Vagina (tissue), 2 donors: ENCODE measurements around the gene IFNGR1. TPM values are rescaled to one million over a fixed set of nuclear protein-coding genes. Genes with fewer than 3 reads are reported as not detected.

Experiments used
- DNase-seq, 2 donors: peaks; one replicate each; pipeline ENCODE4 v3.0.0-alpha.2; 2017; ENCODE audit errors: extremely low spot score in 2 of 2
- H3K27ac ChIP-seq: fragments of 200-600 bp; sonication (generic); one replicate; pipeline ENCODE4 v1.5.1; 2019
- H3K27me3 ChIP-seq: fragments of 200-600 bp; sonication (generic); one replicate; pipeline ENCODE4 v1.5.1; 2019
- H3K36me3 ChIP-seq, 2 donors: fragments of 200-600 bp; sonication (generic); one replicate each; pipeline ENCODE4 v1.5.1; 2017 to 2019
- H3K4me1 ChIP-seq: fragments of 200-600 bp; sonication (generic); one replicate; pipeline ENCODE4 v1.5.1; 2019
- H3K4me3 ChIP-seq, 2 donors: fragments of 200-600 bp; sonication (generic); 1 replicate in 1 of 2; 2 replicates in 1 of 2; pipeline ENCODE4 v1.5.1; 2016 to 2019
- H3K9me3 ChIP-seq: fragments of 200-600 bp; sonication (generic); one replicate; pipeline ENCODE4 v1.5.1; 2019
- POLR2A ChIP-seq, 2 donors: fragments of 450-650 bp; IDR thresholded peaks; one replicate each; pipeline ENCODE4 v1.6.1; 2017; ENCODE audit warnings: antibody characterized with exemption in 2 of 2, mild to moderate bottlenecking in 2 of 2, moderate library complexity in 2 of 2
- POLR2AphosphoS5 ChIP-seq, 2 donors: sonication (generic); formaldehyde crosslinking; IDR thresholded peaks; one replicate each; pipeline ENCODE4 v1.9.0; 2017; ENCODE audit warnings: antibody characterized with exemption in 2 of 2, mild to moderate bottlenecking in 2 of 2, low read depth in 1 of 2; ENCODE audit not compliant: insufficient read depth in 1 of 2
- intact Hi-C: fragments of 100-400 bp; cut with DNase I; formaldehyde crosslinking; loops from one replicate; pipeline ENCODE4 v1.15.1; 2023
- total RNA-seq: library from RNA; depleted of rRNA; stranded (reverse); fragments of >200 nt; gene quantifications from one replicate; pipeline ENCODE4 v1.2.3, GENCODE V29; 2016
- TF ChIP-seq, protein P1 (sequence below), 3 experiments: fragments of 450-650 bp in 2 of 3; fragments of 200-600 bp in 1 of 3; sonication (generic) in 1 of 3; IDR thresholded peaks; one replicate each; pipeline ENCODE4 v1.5.1; 2017 to 2019; ENCODE audit warnings: antibody characterized with exemption in 3 of 3, mild to moderate bottlenecking in 2 of 3, moderate library complexity in 2 of 3

Gene IFNGR1
- total RNA-seq, 1 donor from 2014 or later: 76.6 TPM

GRCh38 chr6:137200288-137200687, 18.9 kb downstream of the IFNGR1 start:
- Histone ChIP-seq H3K4me1 (no peaks in the 10 kb centered on the region), H3K36me3 (peaks cover 0 to 62% of the 10 kb centered on the region in 2 donors), H3K4me3 (no peak overlapping the region), H3K27me3 (no peaks in the 10 kb centered on the region), H3K9me3 (no peaks in the 10 kb centered on the region), H3K27ac (no peak overlapping the region)
- TF ChIP-seq POLR2A (IDR thresholded peaks at IDR 0.05): no peak
- TF ChIP-seq, protein P1, sequence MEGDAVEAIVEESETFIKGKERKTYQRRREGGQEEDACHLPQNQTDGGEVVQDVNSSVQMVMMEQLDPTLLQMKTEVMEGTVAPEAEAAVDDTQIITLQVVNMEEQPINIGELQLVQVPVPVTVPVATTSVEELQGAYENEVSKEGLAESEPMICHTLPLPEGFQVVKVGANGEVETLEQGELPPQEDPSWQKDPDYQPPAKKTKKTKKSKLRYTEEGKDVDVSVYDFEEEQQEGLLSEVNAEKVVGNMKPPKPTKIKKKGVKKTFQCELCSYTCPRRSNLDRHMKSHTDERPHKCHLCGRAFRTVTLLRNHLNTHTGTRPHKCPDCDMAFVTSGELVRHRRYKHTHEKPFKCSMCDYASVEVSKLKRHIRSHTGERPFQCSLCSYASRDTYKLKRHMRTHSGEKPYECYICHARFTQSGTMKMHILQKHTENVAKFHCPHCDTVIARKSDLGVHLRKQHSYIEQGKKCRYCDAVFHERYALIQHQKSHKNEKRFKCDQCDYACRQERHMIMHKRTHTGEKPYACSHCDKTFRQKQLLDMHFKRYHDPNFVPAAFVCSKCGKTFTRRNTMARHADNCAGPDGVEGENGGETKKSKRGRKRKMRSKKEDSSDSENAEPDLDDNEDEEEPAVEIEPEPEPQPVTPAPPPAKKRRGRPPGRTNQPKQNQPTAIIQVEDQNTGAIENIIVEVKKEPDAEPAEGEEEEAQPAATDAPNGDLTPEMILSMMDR (IDR thresholded peaks at IDR 0.05): no peak
- TF ChIP-seq POLR2AphosphoS5 (IDR thresholded peaks at IDR 0.05; ENCODE audit: insufficient read depth in 1 of 2, low read depth in 1 of 2): no peak
- DNase-seq: no peak
- intact Hi-C loops: no loop called here

DNA sequence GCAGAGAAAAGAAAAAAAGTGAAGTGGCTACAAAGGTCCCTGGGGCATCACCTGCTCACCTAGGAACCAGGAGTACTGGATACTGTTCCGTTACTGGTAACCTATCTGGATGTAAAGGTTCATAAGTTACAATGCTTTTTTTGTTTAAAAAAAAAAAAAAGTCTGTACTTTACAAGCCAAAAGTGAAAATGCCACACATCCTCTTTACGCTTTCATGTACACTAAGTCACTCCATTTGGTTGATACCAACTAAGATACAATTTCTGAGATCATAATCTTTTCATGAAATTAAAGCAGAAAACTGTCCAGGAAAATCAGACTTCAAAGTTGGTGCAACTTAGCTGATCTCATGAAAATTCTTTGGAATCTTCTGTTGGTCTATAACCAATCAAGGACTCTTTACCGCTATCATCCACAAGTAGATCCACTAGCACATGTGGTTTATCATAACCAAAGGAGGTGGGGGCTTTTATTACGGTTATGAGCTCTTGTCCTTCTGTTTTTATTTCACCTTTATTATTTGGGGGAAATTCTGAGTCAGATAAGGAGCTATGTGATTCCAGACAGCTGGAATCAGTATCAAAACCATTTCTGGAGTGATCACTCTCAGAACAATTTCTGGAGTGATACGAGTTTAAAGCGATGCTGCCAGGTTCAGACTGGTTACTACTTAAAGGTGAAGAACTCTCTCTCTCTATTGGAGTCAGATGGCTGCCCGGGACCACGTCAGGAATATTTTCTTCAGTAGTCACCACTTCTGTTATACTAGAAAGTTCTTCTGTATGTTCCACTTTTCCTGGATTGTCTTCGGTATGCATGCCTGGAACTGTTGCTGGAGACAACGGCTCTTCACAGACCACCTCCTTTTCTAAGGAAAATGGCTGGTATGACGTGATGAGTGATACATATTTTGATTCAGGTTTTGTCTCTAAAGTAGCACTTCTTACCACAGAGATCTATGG, 21.2 kb downstream of the IFNGR1 start:
- H3K9me3 ChIP-seq: no peaks in the 10 kb centered on the region

GRCh38 chr6:137193256-137194070, 25.7 kb downstream of the IFNGR1 start:
- TF ChIP-seq POLR2AphosphoS5 (IDR thresholded peaks at IDR 0.05; ENCODE audit: insufficient read depth in 1 of 2, low read depth in 1 of 2) (no peak), POLR2A (IDR thresholded peaks at IDR 0.05) (no peak)
- TF ChIP-seq, protein P1 (IDR thresholded peaks at IDR 0.05): no peak

More for the DNA sequence above, 21.2 kb downstream of the IFNGR1 start:
- no peaks in the 10 kb centered on the region for H3K4me1 ChIP-seq
- intact Hi-C loops: no loop called here
- DNase-seq: no peak
- TF ChIP-seq, protein P1 (IDR thresholded peaks at IDR 0.05): no peak
- TF ChIP-seq POLR2A (IDR thresholded peaks at IDR 0.05): no peak
- no peak for TF ChIP-seq POLR2AphosphoS5 (IDR thresholded peaks at IDR 0.05; ENCODE audit: insufficient read depth in 1 of 2, low read depth in 1 of 2)
- peaks cover 0 to 46% of the 10 kb centered on the region in 2 donors for H3K36me3 ChIP-seq
- H3K27me3 ChIP-seq: no peaks in the 10 kb centered on the region
- no peak overlapping the region for H3K27ac ChIP-seq
- no peak overlapping the region for H3K4me3 ChIP-seq

DNA sequence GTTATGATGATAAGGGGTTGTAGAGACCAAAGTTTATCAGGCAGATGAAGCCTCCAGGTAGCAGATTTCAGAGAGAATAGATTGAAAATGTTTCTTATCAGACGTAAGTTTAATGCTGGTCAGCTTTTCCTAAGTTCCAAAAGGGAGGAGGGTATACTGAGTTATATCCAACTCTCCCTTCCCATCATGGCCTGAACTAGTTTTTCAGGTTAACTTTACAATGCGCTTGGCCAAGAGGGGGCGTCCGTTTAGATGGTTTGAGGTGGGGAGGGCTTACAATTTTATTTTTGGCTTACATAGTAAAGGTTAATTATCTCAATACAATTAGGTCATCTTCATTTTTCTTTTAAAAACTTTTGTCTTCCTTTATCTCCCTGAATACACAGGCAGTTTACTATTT, 26.4 kb downstream of the IFNGR1 start:
- peaks cover 8% of the 10 kb centered on the region for H3K4me1 ChIP-seq
- H3K9me3 ChIP-seq: no peaks in the 10 kb centered on the region
- intact Hi-C loops: no loop called here

More at GRCh38 chr6:137193256-137194070, 25.7 kb downstream of the IFNGR1 start:
- H3K27ac ChIP-seq: no peak overlapping the region
- H3K4me3 ChIP-seq: no peak overlapping the region
- intact Hi-C loops: no loop called here
- no peaks in the 10 kb centered on the region for H3K9me3 ChIP-seq
- peaks cover 0 to 15% of the 10 kb centered on the region in 2 donors for H3K36me3 ChIP-seq
- H3K27me3 ChIP-seq: no peaks in the 10 kb centered on the region
- no peak for DNase-seq
- H3K4me1 ChIP-seq: peaks cover 8% of the 10 kb centered on the region

More for the DNA sequence above, 26.4 kb downstream of the IFNGR1 start:
- no peak for TF ChIP-seq POLR2AphosphoS5 (IDR thresholded peaks at IDR 0.05; ENCODE audit: insufficient read depth in 1 of 2, low read depth in 1 of 2)
- TF ChIP-seq POLR2A (IDR thresholded peaks at IDR 0.05): no peak
- TF ChIP-seq, protein P1 (IDR thresholded peaks at IDR 0.05): no peak
- Histone ChIP-seq H3K27ac (no peak overlapping the region), H3K27me3 (no peaks in the 10 kb centered on the region), H3K4me3 (no peak overlapping the region), H3K36me3 (peaks cover 0 to 8% of the 10 kb centered on the region in 2 donors)
- DNase-seq: no peak
